ENCODE measurements around the gene HOXC11. TPM values are rescaled to one million over a fixed set of nuclear protein-coding genes. Genes with fewer than 3 reads are reported as not detected.

Gene HOXC11
- polyA plus RNA-seq (2011; rRNA removed) (not detected in 2 replicates), polyA minus RNA-seq (2011; rRNA and poly(A)+ RNA removed) (not detected in 2 replicates)

DNA sequence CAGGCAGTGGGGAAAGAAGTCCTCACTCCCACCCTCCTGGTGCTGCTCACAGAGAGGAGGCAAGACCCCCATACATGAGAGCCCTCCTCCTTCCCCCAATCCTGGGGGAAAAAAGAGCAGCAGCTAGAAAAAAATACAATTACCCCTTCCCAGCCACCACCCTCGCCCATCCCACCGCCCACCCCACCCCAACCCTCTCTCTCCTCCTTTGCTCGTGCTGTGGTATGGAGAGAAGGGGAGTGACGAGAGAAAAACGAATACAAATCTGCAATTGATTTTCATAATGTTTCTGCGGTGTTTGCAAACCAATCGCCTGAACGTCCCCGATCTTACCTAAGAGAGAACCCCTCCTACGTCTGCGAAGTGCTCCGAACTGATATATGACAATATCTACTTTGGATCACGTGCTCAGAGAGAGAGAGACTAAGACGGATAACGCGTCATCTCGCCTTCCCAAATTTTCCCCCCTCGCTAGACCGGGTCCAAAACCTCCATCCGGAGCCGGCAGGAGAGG, at the start of gene HOXC11:
HOXC11 (plus strand) TSS at position 405 of the 514 bp plus-strand sequence. CDS start 116 bp downstream, outside the sequence.
- Histone ChIP-seq H3K9me3 (ENCODE audit: control insufficient read depth, insufficient read depth, low read length) (peaks cover 12% of the 10 kb centered on the region), H3K27ac (ENCODE audit: low read depth, low read length) (no peak within 1 kb of the TSS), H3K27me3 (ENCODE audit: control insufficient read depth, insufficient read depth, low read length) (peaks cover 96% of the 10 kb centered on the region), H3K4me3 (ENCODE audit: low read depth, low read length) (no peak within 1 kb of the TSS)
- CTCF ChIA-PET, result no interaction called here
- POLR2A ChIA-PET, result no interaction called here
- TF ChIP-seq, protein P1, sequence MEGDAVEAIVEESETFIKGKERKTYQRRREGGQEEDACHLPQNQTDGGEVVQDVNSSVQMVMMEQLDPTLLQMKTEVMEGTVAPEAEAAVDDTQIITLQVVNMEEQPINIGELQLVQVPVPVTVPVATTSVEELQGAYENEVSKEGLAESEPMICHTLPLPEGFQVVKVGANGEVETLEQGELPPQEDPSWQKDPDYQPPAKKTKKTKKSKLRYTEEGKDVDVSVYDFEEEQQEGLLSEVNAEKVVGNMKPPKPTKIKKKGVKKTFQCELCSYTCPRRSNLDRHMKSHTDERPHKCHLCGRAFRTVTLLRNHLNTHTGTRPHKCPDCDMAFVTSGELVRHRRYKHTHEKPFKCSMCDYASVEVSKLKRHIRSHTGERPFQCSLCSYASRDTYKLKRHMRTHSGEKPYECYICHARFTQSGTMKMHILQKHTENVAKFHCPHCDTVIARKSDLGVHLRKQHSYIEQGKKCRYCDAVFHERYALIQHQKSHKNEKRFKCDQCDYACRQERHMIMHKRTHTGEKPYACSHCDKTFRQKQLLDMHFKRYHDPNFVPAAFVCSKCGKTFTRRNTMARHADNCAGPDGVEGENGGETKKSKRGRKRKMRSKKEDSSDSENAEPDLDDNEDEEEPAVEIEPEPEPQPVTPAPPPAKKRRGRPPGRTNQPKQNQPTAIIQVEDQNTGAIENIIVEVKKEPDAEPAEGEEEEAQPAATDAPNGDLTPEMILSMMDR (IDR thresholded peaks at IDR 0.05; ENCODE audit: low read depth, low read length), result no peak
- no peak for DNase-seq (ENCODE audit: low read depth, low spot score)

DNA sequence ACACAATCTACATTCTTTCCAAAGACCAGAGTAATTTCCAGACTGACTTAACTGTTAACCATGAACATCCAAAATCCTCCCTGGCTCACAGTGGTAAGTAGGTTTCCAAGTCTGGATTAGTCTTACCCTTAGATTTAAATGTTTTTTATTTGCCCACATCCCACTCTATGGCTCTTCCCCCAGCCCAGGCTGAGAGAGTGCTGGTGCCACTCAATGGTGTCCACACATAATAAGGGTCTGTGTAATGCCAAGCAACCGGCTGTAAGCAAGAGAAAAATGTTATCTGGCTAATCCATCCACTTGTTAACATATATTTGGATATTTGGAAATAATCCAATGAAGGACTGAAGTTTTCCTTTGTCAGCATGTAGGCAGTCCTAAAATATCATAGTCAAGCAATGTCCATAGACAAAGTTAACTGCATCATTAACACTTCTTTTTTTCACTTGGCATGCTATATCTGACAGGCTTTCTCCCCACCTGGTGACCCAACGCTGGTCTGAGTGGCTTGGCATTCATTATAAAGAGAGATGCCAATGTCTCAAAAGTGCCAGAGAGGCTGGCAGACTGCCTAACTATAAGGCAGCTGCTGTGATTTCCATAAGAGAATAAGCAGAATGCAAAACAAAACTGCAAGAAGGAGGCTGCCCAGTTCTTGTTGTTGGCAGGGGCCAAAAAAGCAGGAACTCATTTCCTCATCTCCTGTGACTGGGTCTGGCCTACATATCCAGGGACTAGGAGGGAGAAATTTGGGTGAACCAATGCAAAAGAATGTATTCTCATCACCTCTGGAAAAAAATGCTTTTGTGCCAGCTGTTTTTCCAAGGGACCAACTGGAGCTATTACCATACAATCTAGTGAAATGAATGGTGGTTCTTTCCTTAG, 48.2 kb upstream of the HOXC11 start:
- Histone ChIP-seq H3K9me3 (ENCODE audit: control insufficient read depth, insufficient read depth, low read length) (peaks cover 2% of the 10 kb centered on the region; the same call in 1 of the 2 replicates), H3K4me3 (ENCODE audit: low read depth, low read length) (no peak overlapping the region), H3K27ac (ENCODE audit: low read depth, low read length) (no peak overlapping the region), H3K27me3 (ENCODE audit: control insufficient read depth, insufficient read depth, low read length) (peaks cover 64% of the 10 kb centered on the region)
- DNase-seq (ENCODE audit: low read depth, low spot score), result no peak
- CTCF ChIA-PET, result no interaction called here
- TF ChIP-seq, protein P1 (IDR thresholded peaks at IDR 0.05; ENCODE audit: low read depth, low read length), result no peak
- POLR2A ChIA-PET, result no interaction called here

- Histone ChIP-seq H3K9me3 (ENCODE audit: control insufficient read depth, insufficient read depth, low read length) (peaks cover 2% of the 10 kb centered on the region; the same call in 1 of the 2 replicates), H3K27ac (ENCODE audit: low read depth, low read length) (no peak overlapping the region), H3K4me3 (ENCODE audit: low read depth, low read length) (no peak overlapping the region), H3K27me3 (ENCODE audit: control insufficient read depth, insufficient read depth, low read length) (peaks cover 82% of the 10 kb centered on the region)
- no peak for DNase-seq (ENCODE audit: low read depth, low spot score)
- CTCF ChIA-PET, result no interaction called here
- POLR2A ChIA-PET, result no interaction called here
- TF ChIP-seq, protein P1 (IDR thresholded peaks at IDR 0.05; ENCODE audit: low read depth, low read length), result no peak
Measured at GRCh38 chr12:53927220-53928029, 45.5 kb upstream of the HOXC11 start.

DNA sequence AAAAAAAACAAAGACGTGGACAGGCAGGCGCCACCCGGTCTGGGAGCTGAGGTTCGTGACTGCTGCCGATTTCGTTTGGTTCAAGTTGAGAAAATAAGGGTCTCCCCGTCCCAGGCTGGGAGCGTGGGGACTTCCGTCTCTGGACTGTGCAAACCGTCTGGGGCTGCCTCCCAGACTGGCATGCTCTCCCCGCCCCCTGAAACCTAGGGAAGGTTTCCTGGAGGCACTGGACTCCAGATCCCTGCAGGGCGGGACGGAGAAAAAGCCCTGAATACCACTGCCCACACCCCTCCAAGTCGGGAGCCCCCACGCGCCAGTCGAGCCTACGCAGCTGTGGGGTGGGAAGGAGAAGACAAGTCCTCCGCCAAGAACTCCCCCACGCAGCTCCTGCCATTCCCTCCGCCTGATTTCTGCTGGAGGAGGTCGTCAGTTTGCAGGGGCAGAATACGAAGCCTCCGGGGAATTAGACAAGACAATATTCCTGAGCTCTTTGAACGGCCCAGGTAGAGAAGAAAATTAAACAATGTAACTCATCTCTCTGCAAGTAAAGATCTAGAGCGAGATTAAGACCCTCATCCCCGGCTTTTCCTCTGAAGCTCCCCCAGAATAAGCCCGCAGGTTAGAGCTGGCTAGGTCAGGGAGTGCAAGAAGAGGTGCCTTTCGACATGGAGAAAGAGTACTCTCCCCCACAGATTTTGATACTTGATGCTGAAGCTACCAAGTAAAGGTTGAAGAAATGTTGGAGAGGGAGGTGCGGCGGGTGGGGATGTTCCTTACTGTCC, 44.7 kb upstream of the HOXC11 start:
- POLR2A ChIA-PET, result no interaction called here
- CTCF ChIA-PET, result no interaction called here
- H3K4me3 ChIP-seq (ENCODE audit: low read depth, low read length), result no peak overlapping the region

More for the DNA sequence above, 44.7 kb upstream of the HOXC11 start:
- no peak for DNase-seq (ENCODE audit: low read depth, low spot score)
- Histone ChIP-seq H3K27me3 (ENCODE audit: control insufficient read depth, insufficient read depth, low read length) (peaks cover 87% of the 10 kb centered on the region), H3K9me3 (ENCODE audit: control insufficient read depth, insufficient read depth, low read length) (peaks cover 2% of the 10 kb centered on the region; the same call in 1 of the 2 replicates), H3K27ac (ENCODE audit: low read depth, low read length) (no peak overlapping the region)
- TF ChIP-seq, protein P1 (IDR thresholded peaks at IDR 0.05; ENCODE audit: low read depth, low read length), result no peak
